Mesodermal cell (in vitro differentiated cells): ENCODE results near the gene LEAP2.

Source experiments
- H3K27ac ChIP-seq: 2 replicates; pipeline ENCODE4 v1.7.0; 2013; ENCODE audit warnings: mild to moderate bottlenecking, low read depth, low read length, moderate library complexity; ENCODE audit not compliant: severe bottlenecking
- H3K36me3 ChIP-seq: 2 replicates; pipeline ENCODE4 v1.7.1; 2013; ENCODE audit warnings: mild to moderate bottlenecking, low read length, moderate library complexity; ENCODE audit not compliant: control insufficient read depth, insufficient read depth
- H3K4me1 ChIP-seq: one replicate; pipeline ENCODE4 v1.7.1; 2013; ENCODE audit warnings: mild to moderate bottlenecking, low read length; ENCODE audit not compliant: insufficient read depth, control insufficient read depth, poor library complexity, severe bottlenecking
- H3K4me3 ChIP-seq: 2 replicates; pipeline ENCODE4 v1.7.0; 2013; ENCODE audit warnings: low read length, control low read depth, mild to moderate bottlenecking; ENCODE audit not compliant: insufficient read depth, poor library complexity, severe bottlenecking; ENCODE audit errors: extremely low read depth
- H3K9me3 ChIP-seq: 2 replicates; pipeline ENCODE4 v1.7.1; 2013; ENCODE audit warnings: mild to moderate bottlenecking, low read length, moderate library complexity; ENCODE audit not compliant: control insufficient read depth
- WGBS, 2 experiments: methylation state at CpG; one replicate each; pipeline ENCODE4 v1.1.5; 2013; ENCODE audit warnings: missing lambda C conversion rate in 2 of 2; ENCODE audit not compliant: insufficient coverage in 2 of 2; 5-methylcytosine and 5-hydroxymethylcytosine counted together

The LEAP2 gene

DNA sequence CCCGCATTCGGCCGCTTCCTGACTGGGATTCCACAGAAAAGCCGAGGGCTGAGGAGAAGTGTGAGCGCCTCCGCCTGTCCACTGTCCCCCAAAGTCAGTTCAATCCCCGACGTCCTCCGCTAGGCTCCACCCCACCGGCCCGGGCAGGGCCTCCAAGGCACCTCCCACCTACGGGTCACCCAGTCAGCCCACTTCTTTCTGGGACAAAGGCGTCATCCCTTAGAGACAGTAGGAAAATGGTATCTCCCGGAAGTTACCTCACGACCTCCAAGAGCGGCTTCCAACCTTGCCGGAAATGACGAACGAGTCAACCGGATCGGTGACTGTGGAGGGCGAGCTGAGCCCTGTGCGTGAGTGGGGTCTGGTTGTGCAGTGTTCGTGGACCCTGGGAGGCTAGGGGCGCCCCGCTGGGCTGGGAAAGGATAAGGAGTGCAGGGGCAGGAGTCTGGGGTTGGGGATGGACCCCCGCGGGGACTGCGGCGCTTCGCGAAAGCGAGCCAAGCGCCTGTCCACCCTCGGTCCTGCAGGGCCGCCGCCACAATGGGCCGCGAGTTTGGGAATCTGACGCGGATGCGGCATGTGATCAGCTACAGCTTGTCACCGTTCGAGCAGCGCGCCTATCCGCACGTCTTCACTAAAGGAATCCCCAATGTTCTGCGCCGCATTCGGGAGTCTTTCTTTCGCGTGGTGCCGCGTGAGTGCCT lies 7.0 kb upstream of the LEAP2 start, which contains the start of the genes GDF9 and UQCRQ:
GDF9 (minus strand) TSS at position 128 of the 704 bp plus-strand sequence. CDS start 1,936 bp downstream, outside the sequence.
UQCRQ (plus strand) TSS at position 301 of the 704 bp plus-strand sequence; CDS start at position 541, 240 bp downstream.
- no peaks in the 10 kb centered on the region for H3K4me1 ChIP-seq
- H3K27ac ChIP-seq, result peak within 1 kb of the TSS; percentile 96
- H3K9me3 ChIP-seq, result no peaks in the 10 kb centered on the region
- peaks cover 39% of the 10 kb centered on the region for H3K36me3 ChIP-seq
- H3K4me3 ChIP-seq, result peak within 1 kb of the TSS; percentile 78
- WGBS, 2 experiments, result 0% methylated on average over 43 to 51 of the region's 55 CpGs

DNA sequence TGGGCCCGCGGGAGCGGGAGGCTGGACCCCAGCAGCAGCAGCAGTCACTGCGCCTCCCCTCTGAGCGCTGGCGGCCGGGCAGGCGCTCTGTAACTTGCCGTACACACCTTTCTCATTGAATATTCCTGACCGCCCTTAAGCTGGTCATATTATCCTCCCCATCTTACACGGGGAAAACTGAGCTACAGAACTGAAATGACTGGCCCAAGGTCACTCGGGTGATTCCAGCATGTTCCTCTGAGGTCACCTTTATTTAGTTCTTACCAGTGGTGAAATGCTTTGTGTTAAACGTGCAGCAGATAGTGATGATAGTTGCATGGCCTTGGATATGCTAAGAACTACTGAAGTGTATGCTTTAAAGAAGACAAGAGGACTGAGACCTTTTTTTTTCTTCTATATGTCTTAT lies 6.4 kb upstream of the LEAP2 start:
- Histone ChIP-seq H3K4me1 (no peaks in the 10 kb centered on the region), H3K9me3 (no peaks in the 10 kb centered on the region), H3K36me3 (peaks cover 45% of the 10 kb centered on the region), H3K4me3 (peak overlapping the region; percentile 78), H3K27ac (peak overlapping the region; percentile 96)
- 0 to 2% methylated on average over 8 to 12 of the region's 13 CpGs for WGBS, 2 experiments

DNA sequence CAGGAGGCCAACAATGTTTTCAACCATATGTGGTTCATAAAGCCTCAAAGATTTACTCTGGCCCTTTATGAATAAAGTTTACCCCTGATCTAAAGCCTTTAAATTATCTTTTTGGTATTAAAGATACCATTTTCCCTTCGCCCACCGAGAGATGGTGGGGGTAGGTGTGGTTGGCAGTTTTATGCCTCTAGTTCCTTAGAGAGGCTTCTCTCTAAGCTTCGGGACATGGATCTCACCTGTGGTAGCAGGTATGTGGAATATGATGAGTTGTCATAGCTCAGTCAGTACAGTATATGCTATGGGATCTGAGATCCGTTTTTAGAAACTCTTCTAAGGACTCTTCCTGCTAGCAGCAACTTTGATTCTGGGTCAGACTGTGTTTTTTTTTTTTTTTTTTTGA lies 4.7 kb upstream of the LEAP2 start:
- Histone ChIP-seq H3K9me3 (no peaks in the 10 kb centered on the region), H3K4me3 (no peak overlapping the region), H3K36me3 (peaks cover 62% of the 10 kb centered on the region), H3K27ac (no peak overlapping the region), H3K4me1 (no peaks in the 10 kb centered on the region)
- 84% methylated on average over 2 of the region's 4 CpGs; no CpG with 5 or more reads in 1 of the 2 experiments for WGBS, 2 experiments

DNA sequence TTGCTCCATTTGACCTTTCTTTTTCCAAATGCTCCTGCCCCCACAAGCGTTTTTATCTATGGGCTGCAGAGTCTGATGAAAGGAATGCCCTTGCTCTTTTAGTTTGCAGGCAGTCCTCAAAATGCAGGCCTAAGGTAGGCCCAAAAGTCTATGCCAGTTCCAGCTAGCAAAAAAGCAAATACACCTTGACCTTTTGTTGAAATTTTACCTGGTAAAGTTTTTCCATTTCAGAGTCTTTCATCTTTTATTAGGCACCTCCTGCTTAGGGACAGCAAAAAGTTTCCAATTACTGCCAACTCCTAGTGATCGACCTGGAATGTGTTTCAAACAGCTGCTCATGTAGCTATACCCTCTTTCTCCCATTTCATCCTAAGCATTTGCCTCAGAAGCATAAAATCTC lies 2.7 kb upstream of the LEAP2 start:
- Histone ChIP-seq H3K27ac (peak overlapping the region; percentile 10), H3K9me3 (no peaks in the 10 kb centered on the region), H3K36me3 (peaks cover 80% of the 10 kb centered on the region), H3K4me1 (no peaks in the 10 kb centered on the region), H3K4me3 (no peak overlapping the region)
- WGBS, 2 experiments, result 88 to 100% methylated on average over 1 of the region's 2 CpGs

DNA sequence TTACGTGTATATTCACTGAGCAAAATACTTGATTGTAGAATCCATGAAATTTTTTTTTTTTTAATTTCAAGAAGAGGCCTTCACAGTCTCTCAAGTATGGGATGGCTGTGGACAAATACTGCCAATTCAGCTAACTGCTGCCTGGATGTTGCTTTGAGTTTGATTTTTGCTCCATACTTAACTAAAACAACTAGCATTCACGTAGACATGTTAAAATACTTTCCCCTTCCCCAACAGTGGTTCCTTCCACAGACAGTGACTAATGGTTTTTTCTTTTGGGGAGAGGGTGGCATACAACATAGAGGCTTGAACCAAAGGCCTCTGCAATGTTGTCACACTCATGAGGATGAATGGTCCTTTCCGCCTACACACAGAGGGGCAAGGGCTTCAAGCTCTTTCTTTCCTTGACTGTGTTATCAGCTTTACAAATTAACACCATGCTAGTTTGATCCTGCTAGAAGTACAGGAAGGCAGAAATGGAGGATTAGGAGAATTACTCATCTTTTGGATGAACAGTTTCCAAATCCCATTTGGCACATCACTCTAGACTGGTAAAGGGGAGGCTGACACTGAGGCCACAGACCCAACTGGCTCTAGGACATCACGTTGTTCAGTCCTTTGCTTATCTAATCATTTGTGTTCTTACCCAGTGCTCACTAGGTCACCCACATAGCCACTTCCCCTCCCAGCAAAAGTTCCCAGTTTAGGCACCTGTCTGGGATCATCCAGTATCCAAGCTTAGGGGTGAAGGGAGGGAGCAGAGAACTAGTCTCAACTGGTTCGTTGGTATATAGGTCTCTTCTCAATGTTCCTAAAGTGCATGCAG lies 1.8 kb upstream of the LEAP2 start:
- 100% methylated on average over 2 of the region's 5 CpGs for WGBS, 2 experiments
- peaks cover 85% of the 10 kb centered on the region for H3K36me3 ChIP-seq

DNA sequence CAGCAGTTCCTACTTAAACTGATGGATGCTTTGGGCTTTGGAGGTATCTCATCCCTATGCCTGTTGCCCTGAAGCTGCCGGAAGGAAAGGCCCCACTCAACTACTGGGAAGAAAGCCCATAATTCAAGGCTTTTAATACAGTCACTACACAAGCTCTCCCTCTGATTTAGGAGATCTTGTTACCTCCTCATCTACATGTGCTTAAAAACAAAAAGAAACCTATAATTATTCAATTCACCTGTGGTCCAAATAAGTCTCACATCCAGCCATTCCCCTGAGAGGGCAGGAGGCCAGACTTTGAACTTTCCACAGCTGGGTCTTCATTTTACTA lies 715 bp upstream of the LEAP2 start:
- Histone ChIP-seq H3K4me1 (no peaks in the 10 kb centered on the region), H3K9me3 (no peaks in the 10 kb centered on the region), H3K27ac (peak overlapping the region; percentile 8), H3K36me3 (peaks cover 90% of the 10 kb centered on the region), H3K4me3 (no peak overlapping the region)
- 80% methylated on average over 1 of the region's 1 CpG; no CpG with 5 or more reads in 1 of the 2 experiments for WGBS, 2 experiments

More for the DNA sequence above, 1.8 kb upstream of the LEAP2 start:
- no peaks in the 10 kb centered on the region for H3K4me1 ChIP-seq
- no peak overlapping the region for H3K4me3 ChIP-seq
- H3K9me3 ChIP-seq, result no peaks in the 10 kb centered on the region
- H3K27ac ChIP-seq, result peak overlapping the region; percentile 57

DNA sequence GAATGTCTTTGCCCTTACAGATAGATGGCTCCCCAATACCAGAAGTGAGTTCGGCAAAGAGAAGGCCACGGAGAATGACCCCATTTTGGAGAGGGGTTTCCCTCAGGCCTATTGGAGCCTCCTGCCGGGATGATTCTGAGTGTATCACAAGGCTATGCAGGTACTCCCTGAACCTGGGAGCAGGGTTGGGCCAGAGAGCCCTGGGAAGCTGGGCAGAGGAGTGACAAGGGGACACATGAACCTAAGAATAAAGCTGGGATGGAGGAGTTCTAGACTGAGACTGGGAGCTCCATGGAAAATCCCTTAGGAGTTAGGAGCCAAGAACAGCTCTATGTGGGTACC lies 433 bp downstream of the LEAP2 start:
- H3K4me3 ChIP-seq, result no peak overlapping the region
- H3K4me1 ChIP-seq, result no peaks in the 10 kb centered on the region
- H3K27ac ChIP-seq, result no peak overlapping the region
- 96 to 100% methylated on average over 3 of the region's 3 CpGs for WGBS, 2 experiments
- no peaks in the 10 kb centered on the region for H3K9me3 ChIP-seq
- H3K36me3 ChIP-seq, result peaks cover 90% of the 10 kb centered on the region

DNA sequence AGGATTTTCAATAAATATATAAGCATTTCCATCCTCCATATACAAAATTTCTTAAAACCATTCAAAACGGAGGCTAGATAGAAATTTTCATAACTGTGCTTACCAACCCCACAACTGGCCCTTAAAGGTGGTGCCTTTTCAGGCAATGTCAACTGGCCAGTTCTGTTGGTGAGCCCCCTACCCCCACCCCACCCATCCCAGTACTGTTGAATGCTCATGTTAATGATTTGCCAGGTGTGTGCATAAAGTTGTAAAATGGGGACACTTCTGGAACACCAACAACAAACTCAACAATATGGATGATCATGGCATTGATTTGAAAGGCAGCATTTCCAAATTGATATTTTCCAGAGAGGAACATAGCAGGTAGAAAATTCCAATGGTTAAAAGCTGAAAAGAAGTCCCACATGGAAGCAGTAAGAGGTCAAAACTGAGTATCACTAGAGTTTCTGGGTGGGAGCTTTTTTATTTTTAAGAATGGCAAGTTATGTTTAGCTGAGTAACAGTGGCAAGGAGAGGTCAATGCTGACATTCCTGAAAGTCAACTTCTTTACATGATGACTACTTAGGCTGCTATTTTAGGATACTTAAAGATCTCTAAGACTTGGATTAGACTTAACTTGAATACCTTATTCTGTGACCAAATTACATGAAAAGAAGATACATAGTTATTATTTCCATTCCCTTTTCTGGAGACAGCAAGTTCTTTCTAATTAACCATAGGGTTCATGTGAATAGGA lies 2.7 kb downstream of the LEAP2 start:
- 86 to 100% methylated on average over 1 of the region's 1 CpG for WGBS, 2 experiments
- no peaks in the 10 kb centered on the region for H3K9me3 ChIP-seq
- no peaks in the 10 kb centered on the region for H3K4me1 ChIP-seq
- H3K27ac ChIP-seq, result no peak overlapping the region
- H3K36me3 ChIP-seq, result peaks cover 86% of the 10 kb centered on the region
- no peak overlapping the region for H3K4me3 ChIP-seq

DNA sequence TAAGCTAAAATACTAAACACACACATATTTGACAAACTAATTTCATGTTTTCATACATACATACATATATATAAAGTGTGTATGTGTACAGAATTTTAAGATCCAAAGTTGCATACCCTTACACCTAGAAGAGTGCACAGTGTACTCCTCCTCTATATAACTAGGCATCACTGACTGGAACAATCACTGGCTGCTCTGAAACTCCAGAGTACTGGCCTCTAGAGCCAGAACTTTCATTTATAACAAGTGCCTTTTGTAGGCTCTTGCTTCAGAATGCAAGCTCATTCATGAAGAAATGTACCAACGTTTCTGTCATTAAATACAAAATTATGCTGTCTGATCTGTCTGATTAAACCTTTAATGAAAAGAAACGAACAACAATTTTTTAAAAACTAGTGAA lies 4.0 kb downstream of the LEAP2 start:
- no peak overlapping the region for H3K4me3 ChIP-seq
- no peak overlapping the region for H3K27ac ChIP-seq
- H3K4me1 ChIP-seq, result no peaks in the 10 kb centered on the region
- WGBS, 2 experiments, result 88% methylated on average over 2 of the region's 2 CpGs; no CpG with 5 or more reads in 1 of the 2 experiments
- peaks cover 86% of the 10 kb centered on the region for H3K36me3 ChIP-seq
- no peaks in the 10 kb centered on the region for H3K9me3 ChIP-seq

DNA sequence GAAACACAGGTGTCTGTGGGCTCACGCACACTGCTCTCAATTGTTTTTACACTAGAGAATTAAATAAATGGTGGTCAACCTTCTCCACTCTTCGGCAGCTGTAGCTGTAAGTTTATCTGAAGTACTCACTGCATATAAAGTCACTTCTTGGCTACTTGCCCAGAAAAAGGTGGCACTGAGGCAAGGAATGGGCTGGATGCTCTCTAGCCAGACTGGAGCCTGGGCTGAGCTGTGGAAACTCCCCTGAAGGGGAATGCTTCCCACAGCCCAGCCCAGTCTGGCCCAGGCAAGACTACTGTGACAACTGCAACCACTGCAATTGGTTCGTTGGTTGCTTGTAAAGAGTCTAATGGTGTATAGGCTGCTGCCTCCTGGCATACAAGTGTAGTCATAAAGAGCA lies 4.5 kb downstream of the LEAP2 start:
- 100% methylated on average over 1 of the region's 3 CpGs; no CpG with 5 or more reads in 1 of the 2 experiments for WGBS, 2 experiments
- H3K4me1 ChIP-seq, result no peaks in the 10 kb centered on the region
- no peak overlapping the region for H3K27ac ChIP-seq
- no peak overlapping the region for H3K4me3 ChIP-seq
- no peaks in the 10 kb centered on the region for H3K9me3 ChIP-seq
- H3K36me3 ChIP-seq, result peaks cover 86% of the 10 kb centered on the region
